Measurements from ENCODE around the gene NFATC1.

NFATC1 gene

DNA sequence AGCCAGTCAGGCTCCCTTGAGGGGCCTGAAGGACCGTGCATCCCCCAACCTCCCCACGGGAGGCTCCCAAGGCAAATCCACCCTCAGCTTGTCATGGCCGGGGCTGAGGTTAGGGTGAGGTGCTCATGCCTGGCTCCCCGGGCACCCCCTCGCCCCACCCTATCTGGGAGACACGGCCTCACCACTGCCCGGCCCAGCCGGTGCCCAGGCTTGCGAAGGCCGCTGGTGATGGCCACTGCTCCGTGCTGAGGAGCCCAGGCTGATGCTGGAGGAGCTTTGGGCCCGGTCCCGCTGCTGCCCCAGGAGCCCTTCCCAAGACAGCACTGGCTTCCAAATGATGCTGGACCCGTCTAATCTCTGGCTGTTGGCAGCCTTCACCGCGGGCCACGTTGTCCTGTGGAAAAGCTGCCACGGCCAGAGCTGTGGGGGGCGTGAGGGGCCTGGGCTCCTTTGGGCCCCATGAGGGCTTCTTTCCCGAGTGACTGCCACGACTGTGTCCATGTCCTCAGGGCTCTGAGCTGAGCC is 148.2 kb downstream of the NFATC1 start:
- peak; percentile 10 for DNase-seq

DNA sequence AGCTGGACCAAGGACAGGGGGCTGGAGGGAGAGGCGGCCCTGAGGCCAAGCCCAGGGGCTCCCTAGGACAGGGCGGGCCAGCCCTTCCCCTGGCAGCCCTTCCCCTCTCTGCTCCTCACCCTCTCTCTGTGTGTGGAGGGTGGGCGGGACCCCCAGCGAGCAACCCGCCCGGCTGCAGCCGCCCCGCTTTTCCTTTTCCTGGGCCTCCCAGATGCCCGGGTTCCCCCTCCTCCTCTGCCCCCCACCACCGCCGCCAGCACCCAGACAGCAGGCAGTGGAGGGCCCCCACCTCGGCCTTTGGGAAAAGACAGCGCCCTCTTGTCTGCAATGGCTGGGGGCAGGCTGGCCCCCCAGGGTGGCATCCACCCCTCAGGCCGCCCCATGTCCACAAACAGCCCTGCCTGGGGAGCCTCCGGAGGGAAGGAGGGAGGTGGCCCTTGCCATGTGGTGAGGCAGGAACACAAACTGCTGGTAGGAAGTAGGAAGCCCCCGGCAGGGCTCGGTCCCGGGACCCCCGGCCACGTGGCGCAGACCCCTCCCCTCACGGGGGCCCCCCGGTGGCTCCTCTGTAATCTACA is 148.7 kb downstream of the NFATC1 start:
- DNase-seq, result peak; percentile 6

DNA sequence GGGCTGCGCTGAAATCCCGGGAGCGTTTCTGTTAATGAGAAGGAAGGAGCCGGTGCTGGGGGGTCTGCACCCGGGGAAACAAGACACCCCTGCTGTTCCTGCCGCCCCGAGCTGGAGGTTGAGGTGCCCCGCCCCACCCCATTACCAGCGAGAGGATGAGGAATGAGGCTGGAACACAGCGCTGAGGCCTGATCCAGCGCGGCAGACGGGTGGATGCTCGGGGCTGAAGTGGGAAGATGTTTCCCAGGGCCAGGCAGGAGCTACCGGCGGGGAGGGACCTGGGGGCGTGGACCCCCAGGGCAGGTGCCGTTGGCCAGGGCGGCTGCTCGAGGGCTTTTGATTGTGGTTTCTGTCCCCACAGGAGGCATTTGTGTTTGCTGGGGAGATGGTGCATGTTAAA is 149.5 kb downstream of the NFATC1 start:
- peak; percentile 4 for DNase-seq

DNA sequence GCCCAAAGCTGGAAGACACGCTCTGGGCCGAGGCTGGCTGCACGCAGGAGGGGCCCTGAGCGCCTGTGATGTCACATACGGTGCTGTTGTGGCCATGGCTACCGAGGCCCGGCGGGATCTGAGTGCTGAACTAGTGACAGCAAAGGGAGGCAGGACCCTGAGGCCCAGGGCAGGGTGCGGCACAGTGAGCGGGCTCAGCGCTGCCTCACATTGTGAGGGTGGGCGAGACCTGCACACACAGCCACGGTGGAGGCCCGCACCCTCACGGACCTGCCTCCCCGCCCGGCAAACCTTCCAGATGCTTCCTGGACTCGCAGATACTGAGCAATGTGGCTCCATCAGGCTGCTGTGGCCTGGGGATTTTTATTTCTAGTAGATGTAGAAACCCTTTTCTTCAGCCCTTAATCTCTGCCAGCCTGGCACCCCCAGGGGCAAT is 150.0 kb downstream of the NFATC1 start:
- DNase-seq, result peak; percentile 8

GRCh38 chr18:79546781-79547272 is 151.1 kb downstream of the NFATC1 start:
- DNase-seq, result no peak

- DNase-seq, result peak; percentile 14
Observed at GRCh38 chr18:79547413-79548076, 151.8 kb downstream of the NFATC1 start.

- peak; percentile 11 for DNase-seq
Observed at GRCh38 chr18:79548077-79548450, 152.3 kb downstream of the NFATC1 start.

- peak; percentile 4 for DNase-seq
Observed at GRCh38 chr18:79548621-79548985, 152.9 kb downstream of the NFATC1 start.

DNA sequence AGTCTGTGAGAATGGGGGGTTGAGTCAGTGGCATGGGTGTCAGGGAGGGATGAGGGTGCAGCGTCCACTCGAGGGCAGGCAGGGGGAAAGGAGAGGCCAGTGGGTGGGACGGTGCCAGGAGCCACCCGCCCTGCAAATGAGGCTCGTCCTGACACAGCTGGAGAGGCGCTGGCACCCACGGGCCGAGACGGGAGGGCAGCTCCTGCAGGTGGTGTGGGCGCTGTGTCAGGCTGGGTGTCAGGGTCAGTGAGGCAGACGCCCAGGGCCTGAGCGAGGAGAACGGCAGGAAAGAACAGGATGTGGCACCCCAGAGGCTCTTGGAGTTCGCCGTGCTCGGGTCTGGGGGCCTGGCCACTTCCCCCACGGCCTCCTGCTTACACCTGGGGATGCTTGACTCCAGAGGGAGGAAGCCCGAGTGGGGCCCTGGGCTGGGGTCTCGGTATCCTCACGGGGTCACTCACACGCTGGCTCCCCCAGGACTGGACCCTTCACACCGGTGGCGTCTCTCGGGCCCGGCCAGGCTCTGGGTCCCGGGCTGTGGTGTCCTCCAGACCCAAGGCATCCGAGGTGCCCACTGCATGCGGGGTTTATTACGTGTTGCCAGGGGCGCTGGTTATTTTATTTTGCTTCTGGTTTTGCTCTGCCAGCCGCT is 153.4 kb downstream of the NFATC1 start:
- peak; percentile 2 for DNase-seq

DNA sequence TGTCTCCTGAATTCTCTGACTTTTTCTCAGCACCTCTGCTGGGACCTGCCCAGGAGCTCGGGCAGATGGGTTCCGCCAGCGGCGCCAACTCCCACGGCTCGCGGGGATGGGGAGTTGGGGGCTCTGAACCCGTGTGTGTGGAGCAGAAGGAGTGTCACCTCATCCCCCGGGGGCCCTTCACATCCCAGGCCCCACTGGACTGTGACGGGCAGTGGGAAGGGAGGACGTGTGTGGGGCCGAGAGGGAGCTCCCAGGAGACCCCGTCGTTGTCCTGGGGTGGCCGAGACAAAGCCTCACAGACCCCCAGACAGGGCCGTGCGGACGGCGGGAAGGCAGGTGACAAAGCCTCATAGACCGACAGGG is 153.9 kb downstream of the NFATC1 start:
- DNase-seq, result peak; percentile 4

- peak; percentile 2 for DNase-seq
Observed at GRCh38 chr18:79552140-79552631, 156.5 kb downstream of the NFATC1 start.

- DNase-seq, result no peak
Observed at GRCh38 chr18:79552696-79553095, 157.0 kb downstream of the NFATC1 start.

- peak; percentile 9 for DNase-seq
Observed at GRCh38 chr18:79553154-79553553, 157.4 kb downstream of the NFATC1 start.

DNA sequence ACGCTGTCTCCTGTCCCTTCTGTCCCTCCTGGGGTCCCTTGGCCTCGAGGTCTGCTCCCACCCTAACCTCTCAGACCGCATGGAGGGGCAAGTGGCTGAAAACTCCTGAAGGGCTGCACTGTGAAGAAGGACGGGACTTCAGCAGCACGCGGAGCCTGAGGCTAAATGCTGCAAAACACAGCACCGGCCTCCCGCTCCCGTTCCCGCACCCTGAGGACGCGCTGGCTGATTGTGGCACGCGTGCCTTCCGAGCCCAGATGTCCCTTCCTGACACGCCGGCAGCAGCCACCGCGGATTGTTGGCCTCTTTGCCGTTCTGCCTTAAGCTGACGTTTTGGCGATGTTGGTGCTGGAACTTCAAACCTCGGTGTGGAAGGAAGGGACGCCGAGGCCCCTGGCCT is 158.0 kb downstream of the NFATC1 start:
- DNase-seq, result no peak

- DNase-seq, result no peak
Observed at GRCh38 chr18:79554321-79554720, 158.6 kb downstream of the NFATC1 start.

- peak; percentile 2 for DNase-seq
Observed at GRCh38 chr18:79554945-79555645, 159.4 kb downstream of the NFATC1 start.

DNA sequence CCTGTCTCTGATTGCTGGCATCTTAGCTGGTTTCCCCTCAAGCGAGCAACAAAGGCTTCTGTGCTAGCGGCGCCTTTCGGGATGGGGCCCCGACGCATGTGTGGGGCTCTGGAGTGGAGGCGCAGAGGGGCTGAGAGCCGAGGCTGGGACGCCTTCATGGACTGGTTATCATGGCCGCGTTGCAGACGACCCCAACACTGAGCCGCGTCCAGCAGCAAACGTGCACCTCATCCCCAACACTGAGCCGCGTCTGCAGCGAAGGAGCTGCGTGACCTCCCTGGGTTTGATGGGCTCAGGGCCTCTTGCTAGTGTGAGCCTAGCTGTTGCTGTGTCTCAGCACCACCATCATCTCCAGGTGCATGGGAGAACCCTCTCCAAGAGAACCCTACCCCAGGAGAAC is 160.2 kb downstream of the NFATC1 start:
- DNase-seq, result peak; percentile 11

DNA sequence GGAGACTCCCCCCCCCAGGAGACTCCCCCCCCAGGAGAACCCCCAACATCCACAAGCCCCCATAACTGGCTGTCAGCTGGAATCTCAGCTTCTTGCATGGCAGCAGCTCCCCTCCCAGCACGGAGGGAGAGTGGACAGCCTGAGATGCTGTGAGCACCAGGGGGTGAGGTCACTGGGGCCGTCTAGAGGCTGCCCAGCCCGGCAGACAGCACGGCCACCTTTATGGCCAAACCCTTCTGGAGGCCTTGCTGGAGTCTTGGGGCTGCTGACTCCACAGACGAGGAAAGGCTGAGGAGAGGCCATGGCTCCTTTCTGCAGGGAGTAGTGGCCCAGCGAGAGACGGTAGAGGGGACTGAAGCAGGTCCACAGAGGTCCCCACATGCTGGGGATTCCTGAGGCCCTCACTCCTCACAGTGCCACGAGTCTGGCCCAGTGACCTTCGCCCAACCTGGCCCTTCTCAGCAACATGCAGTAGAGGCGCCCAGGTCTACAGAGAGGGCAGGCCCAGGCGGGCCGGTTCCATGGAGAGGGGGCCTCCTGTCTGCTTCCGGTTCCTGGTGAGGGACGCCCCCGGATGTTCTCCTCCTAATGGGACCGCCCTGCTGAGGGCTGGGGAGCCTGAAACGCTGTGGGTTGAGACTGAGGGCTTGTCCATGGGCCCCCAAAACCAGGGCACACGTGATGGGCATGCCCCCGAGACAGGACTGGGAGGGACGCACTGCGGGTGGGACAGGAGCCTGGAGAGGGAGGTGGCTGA is 161.3 kb downstream of the NFATC1 start:
- DNase-seq, result peak; percentile 4

- peak; percentile 4 for DNase-seq
Observed at GRCh38 chr18:79558196-79558932, 162.6 kb downstream of the NFATC1 start.

GRCh38 chr18:79558933-79559416 is 163.2 kb downstream of the NFATC1 start:
- DNase-seq, result no peak

DNA sequence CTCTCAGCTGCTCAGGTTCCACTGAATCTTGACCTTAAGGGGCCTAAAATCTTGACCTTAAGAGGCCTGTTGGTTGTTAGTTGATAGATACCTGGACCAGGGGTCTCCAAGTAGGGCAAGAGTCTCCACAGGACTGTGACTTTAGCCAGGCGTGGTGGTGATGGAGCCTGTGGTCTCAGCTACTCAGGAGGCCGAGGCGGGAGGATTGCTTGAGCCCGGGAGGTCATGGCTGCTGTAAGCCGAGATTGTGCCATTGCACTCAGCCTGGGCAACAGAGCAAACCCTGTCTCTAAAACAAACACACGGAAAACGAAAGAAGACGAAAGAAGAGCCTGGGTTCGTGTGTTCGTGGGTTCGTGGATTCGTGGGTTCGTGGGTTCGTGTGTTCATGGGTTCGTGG is 163.7 kb downstream of the NFATC1 start:
- DNase-seq, result peak; percentile 5
